HG02970 (cell line): ENCODE results near the gene BRD4.
"Not testable (repeated sequence)": the region's sequence is repeated elsewhere in the genome, so short reads cannot be mapped to it uniquely, and the experiment has no call there.

Source experiments
- ATAC-seq: cut with Tn5 transposase; IDR thresholded peaks from one replicate; pipeline ENCODE4 v1.9.1; 2021; ENCODE audit warnings: mild to moderate bottlenecking, moderate library complexity, moderate number of reproducible peaks; ENCODE audit not compliant: unreplicated experiment, low FRiP score

The BRD4 gene

DNA sequence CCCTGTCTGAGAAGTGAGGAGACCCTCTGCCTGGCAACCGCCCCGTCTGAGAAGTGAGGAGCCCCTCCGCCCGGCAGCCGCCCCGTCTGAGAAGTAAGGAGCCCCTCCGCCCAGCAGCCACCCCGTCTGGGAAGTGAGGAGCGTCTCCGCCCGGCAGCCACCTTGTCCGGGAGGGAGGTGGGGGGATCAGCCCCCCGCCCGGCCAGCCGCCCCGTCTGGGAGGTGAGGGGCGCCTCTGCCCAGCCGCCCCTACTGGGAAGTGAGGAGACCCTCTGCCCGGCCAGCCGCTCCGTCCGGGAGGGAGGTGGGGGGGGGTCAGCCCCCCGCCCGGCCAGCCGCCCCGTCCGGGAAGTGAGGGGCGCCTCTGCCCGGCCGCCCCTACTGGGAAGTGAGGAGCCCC lies 30.7 kb upstream of the BRD4 start:
- not testable (repeated sequence) for ATAC-seq

- ATAC-seq = not testable (repeated sequence)
Measured at GRCh38 chr19:15360015-15360414, 27.7 kb upstream of the BRD4 start.

DNA sequence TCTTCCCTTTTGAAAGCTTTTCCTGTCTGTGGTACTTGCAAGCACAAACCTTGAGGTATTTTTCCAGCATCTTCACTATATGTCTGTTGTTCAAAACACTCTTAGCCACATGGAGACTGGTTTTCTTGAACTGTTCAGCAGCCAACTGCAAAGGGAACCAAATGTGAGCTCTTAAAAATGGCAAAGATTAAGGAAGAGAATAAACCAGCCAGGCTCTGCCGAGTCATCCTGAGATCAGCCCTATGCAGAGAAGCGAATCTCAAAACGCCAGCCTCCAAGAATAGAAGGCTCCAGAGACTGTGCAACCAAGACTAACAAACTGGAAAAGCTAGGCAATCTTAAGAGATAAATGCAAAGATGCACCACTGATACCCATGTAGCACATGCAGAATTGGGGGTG lies 26.6 kb upstream of the BRD4 start:
- ATAC-seq = no peak

- no peak for ATAC-seq
Measured at GRCh38 chr19:15357906-15358305, 25.6 kb upstream of the BRD4 start.

DNA sequence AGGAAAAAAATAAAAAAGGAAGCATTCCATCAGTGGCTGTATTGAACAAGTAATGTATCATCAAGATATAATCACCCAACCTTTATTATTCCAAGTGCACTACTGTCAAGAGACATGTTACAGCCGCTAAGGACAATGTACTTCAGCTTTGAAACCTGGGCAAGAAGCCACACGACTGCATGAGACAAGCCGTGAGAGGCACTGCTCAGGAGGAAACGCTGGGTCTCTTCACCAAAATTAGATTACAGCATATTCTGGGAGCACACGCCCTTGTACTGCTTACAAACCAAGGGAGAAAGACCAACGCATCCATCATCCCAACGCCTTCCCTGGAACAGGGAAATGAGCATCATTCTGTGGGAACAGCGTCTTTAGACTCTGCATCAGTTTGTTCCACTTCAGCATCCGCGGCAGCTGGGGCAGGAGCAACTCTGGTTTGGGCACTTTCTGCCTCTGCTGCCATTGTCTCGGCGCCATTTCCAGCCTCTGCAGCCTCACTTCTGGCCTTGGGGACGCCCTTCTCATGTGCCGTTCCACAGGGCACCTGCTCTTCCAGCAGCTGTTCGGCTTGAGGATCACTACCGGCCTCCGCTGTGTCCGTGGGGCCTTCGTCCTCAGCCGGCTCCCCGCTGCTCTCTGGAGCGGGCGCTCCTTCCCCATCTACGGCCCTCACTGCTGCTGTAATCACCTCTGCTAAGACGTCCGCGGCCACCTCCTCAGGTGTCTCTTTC lies 22.4 kb upstream of the BRD4 start:
- ATAC-seq = no peak

- ATAC-seq = no peak
Measured at GRCh38 chr19:15353908-15354307, 21.6 kb upstream of the BRD4 start.

GRCh38 chr19:15352535-15352934 lies 20.2 kb upstream of the BRD4 start:
- ATAC-seq = not testable (repeated sequence)

GRCh38 chr19:15341328-15341727 lies 9.0 kb upstream of the BRD4 start:
- ATAC-seq = not testable (repeated sequence)

- no peak for ATAC-seq
Measured at GRCh38 chr19:15340086-15340485, 7.7 kb upstream of the BRD4 start.

- no peak for ATAC-seq
Measured at GRCh38 chr19:15337202-15337601, 4.9 kb upstream of the BRD4 start.

GRCh38 chr19:15335992-15336391 lies 3.7 kb upstream of the BRD4 start:
- ATAC-seq = not testable (repeated sequence)

GRCh38 chr19:15331419-15332310 lies 674 bp downstream of the BRD4 start:
- peak; percentile 31 for ATAC-seq

GRCh38 chr19:15330801-15331418 lies 1.4 kb downstream of the BRD4 start:
- no peak for ATAC-seq

- no peak for ATAC-seq
Measured at GRCh38 chr19:15328312-15328711, 4.0 kb downstream of the BRD4 start.

DNA sequence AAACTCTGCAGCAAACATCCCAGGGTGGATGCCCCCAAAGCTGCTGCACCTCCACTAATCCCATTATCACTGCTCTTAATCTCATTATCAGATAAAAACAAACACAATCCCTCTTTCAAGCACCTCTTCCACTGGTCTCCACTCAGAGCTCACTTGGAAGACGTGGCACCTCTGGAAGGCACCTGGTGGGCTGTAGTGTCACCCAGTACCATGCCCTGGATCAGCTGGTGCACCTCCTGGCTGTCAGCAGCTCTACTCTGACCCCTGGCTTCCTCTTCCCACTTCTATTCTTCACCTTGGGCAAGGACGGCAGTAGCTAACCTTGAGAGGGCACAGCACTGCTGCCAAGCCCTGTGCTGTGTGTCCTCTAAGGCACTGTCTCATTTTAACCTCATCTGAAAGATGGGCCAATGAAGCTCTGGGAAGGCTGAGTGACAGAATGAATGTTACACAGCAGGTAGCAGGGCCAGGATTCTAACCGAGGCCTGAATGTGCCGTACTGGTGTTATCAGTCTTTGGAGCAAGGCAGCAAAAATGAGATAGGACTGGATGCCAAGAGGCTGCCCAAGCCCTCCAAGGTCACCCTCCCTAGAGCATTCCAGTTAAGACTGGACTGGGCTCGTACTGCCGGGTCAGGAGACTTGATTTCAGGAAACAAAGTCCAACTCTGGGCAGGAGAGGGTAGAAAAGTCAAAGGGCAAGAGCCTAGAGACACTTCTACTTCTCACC lies 7.4 kb downstream of the BRD4 start:
- no peak for ATAC-seq

GRCh38 chr19:15323496-15324235 lies 8.7 kb downstream of the BRD4 start:
- no peak for ATAC-seq

- ATAC-seq = no peak
Measured at GRCh38 chr19:15321739-15322138, 10.6 kb downstream of the BRD4 start.

- ATAC-seq = no peak
Measured at GRCh38 chr19:15320116-15320515, 12.2 kb downstream of the BRD4 start.

- ATAC-seq = no peak
Measured at GRCh38 chr19:15318241-15318691, 14.1 kb downstream of the BRD4 start.
